Mesenchymal stem cell (in vitro differentiated cells and primary cell): ENCODE results near the gene FLRT1.

Experiments
- DNase-seq: peaks from one replicate; pipeline ENCODE4 v3.0.0-alpha.2; 2013
- H2AFZ ChIP-seq: one replicate; pipeline ENCODE4 v1.6.1; 2013; ENCODE audit warnings: low read depth, mild to moderate bottlenecking, control low read depth, inconsistent platforms, low read length, moderate library complexity
- H2AK5ac ChIP-seq: 2 replicates; pipeline ENCODE4 v1.6.1; 2013; ENCODE audit warnings: low read length, moderate library complexity, mild to moderate bottlenecking, inconsistent platforms; ENCODE audit not compliant: severe bottlenecking
- H2BK120ac ChIP-seq: one replicate; pipeline ENCODE4 v1.6.1; 2013; ENCODE audit warnings: low read depth, mild to moderate bottlenecking, inconsistent platforms, low read length, moderate library complexity
- H2BK12ac ChIP-seq, 2 experiments: one replicate each; pipeline ENCODE4 v1.6.1; 2013; ENCODE audit warnings: inconsistent platforms in 2 of 2, low read length in 2 of 2, mild to moderate bottlenecking in 2 of 2, moderate library complexity in 2 of 2, control low read depth in 1 of 2
- H2BK15ac ChIP-seq: one replicate; pipeline ENCODE4 v1.6.1; 2013; ENCODE audit warnings: mild to moderate bottlenecking, low read depth, inconsistent platforms; ENCODE audit not compliant: poor library complexity, severe bottlenecking
- H2BK5ac ChIP-seq: 2 replicates; pipeline ENCODE4 v1.6.1; 2013; ENCODE audit warnings: low read depth, mild to moderate bottlenecking, low read length, control low read depth, inconsistent platforms; ENCODE audit not compliant: poor library complexity, severe bottlenecking
- H3K14ac ChIP-seq, 2 experiments: one replicate each; pipeline ENCODE4 v1.6.1; 2013; ENCODE audit warnings: inconsistent platforms in 2 of 2, low read length in 2 of 2, control low read depth in 1 of 2, mild to moderate bottlenecking in 1 of 2, moderate library complexity in 1 of 2
- H3K18ac ChIP-seq, 2 experiments: one replicate each; pipeline ENCODE4 v1.6.1; 2013; ENCODE audit warnings: inconsistent platforms in 2 of 2, low read length in 2 of 2, control low read depth in 1 of 2, low read depth in 1 of 2, mild to moderate bottlenecking in 1 of 2
- H3K23ac ChIP-seq, 2 experiments: one replicate each; pipeline ENCODE4 v1.6.1; 2013; ENCODE audit warnings: inconsistent platforms in 2 of 2, low read length in 2 of 2, mild to moderate bottlenecking in 2 of 2, moderate library complexity in 2 of 2, control low read depth in 1 of 2
- H3K27ac ChIP-seq: 2 replicates; pipeline ENCODE4 v1.5.1; 2013; ENCODE audit warnings: mild to moderate bottlenecking, moderate library complexity, low read length, control low read depth, inconsistent platforms; ENCODE audit not compliant: poor library complexity, severe bottlenecking
- H3K27me3 ChIP-seq, 2 experiments: 2 replicates each; pipeline versions ENCODE4 v1.6.1 to v1.7.0; 2013; ENCODE audit warnings: low read length in 2 of 2, mild to moderate bottlenecking in 2 of 2, moderate library complexity in 2 of 2, control low read depth in 1 of 2, inconsistent platforms in 1 of 2; ENCODE audit not compliant: control insufficient read depth in 1 of 2, insufficient read depth in 1 of 2
- H3K36me3 ChIP-seq, 2 experiments: 2 replicates each; pipeline versions ENCODE4 v1.6.1 to v1.7.0; 2013; ENCODE audit warnings: low read length in 2 of 2, control low read depth in 1 of 2, inconsistent platforms in 1 of 2, low read depth in 1 of 2, mild to moderate bottlenecking in 1 of 2; ENCODE audit not compliant: insufficient read depth in 2 of 2, control insufficient read depth in 1 of 2
- H3K4ac ChIP-seq, 2 experiments: one replicate each; pipeline ENCODE4 v1.6.1; 2013; ENCODE audit warnings: inconsistent platforms in 2 of 2, low read length in 2 of 2, mild to moderate bottlenecking in 2 of 2, moderate library complexity in 2 of 2, control low read depth in 1 of 2, low read depth in 1 of 2
- H3K4me1 ChIP-seq: 2 replicates; pipeline ENCODE4 v1.6.1; 2013; ENCODE audit warnings: low read depth, low read length, control low read depth; ENCODE audit not compliant: control insufficient read depth, insufficient read depth
- H3K4me2 ChIP-seq: 2 replicates; pipeline ENCODE4 v1.6.1; 2013; ENCODE audit warnings: low read length, mild to moderate bottlenecking, inconsistent platforms; ENCODE audit not compliant: poor library complexity, severe bottlenecking
- H3K4me3 ChIP-seq, 2 experiments: 2 replicates each; pipeline versions ENCODE4 v1.5.1 to v1.7.0; 2013; ENCODE audit warnings: low read length in 2 of 2, mild to moderate bottlenecking in 2 of 2, control low read depth in 1 of 2, low read depth in 1 of 2; ENCODE audit not compliant: insufficient read depth in 1 of 2
- H3K79me1 ChIP-seq: replicated peaks from 2 replicates; pipeline ENCODE4 v1.6.1; 2013; ENCODE audit warnings: mild to moderate bottlenecking, control low read depth, low read length, inconsistent platforms; ENCODE audit not compliant: poor library complexity, severe bottlenecking
- H3K9ac ChIP-seq: 2 replicates; pipeline ENCODE4 v1.7.0; 2013; ENCODE audit warnings: mild to moderate bottlenecking, low read length, moderate library complexity
- H3K9me3 ChIP-seq: 2 replicates; pipeline ENCODE4 v1.7.0; 2013; ENCODE audit warnings: mild to moderate bottlenecking, low read length; ENCODE audit not compliant: control insufficient read depth
- H4K8ac ChIP-seq: one replicate; pipeline ENCODE4 v1.6.1; 2013; ENCODE audit warnings: inconsistent platforms, mild to moderate bottlenecking, low read length, moderate library complexity
- H4K91ac ChIP-seq: one replicate; pipeline ENCODE4 v1.6.1; 2013; ENCODE audit warnings: mild to moderate bottlenecking, low read length, inconsistent platforms
- WGBS: methylation state at CpG from one replicate; pipeline ENCODE4 v1.1.7; 2013; ENCODE audit warnings: mixed read lengths; 5-methylcytosine and 5-hydroxymethylcytosine counted together

Gene FLRT1

GRCh38 chr11:64065141-64065465 is 29.4 kb downstream of the FLRT1 start:
- no peak overlapping the region for H2BK12ac ChIP-seq
- H3K14ac ChIP-seq: no peak overlapping the region
- no peak overlapping the region for H2BK15ac ChIP-seq
- no peak overlapping the region for H3K4ac ChIP-seq
- no peaks in the 10 kb centered on the region for H3K36me3 ChIP-seq
- no peaks in the 10 kb centered on the region for H3K79me1 ChIP-seq
- no peak overlapping the region for H2BK5ac ChIP-seq
- no peak overlapping the region for H4K91ac ChIP-seq
- H3K4me1 ChIP-seq: peaks cover 6% of the 10 kb centered on the region
- no peak overlapping the region for H3K23ac ChIP-seq
- no peak overlapping the region for H3K27ac ChIP-seq
- no peak overlapping the region for H3K4me3 ChIP-seq
- H3K9me3 ChIP-seq: no peaks in the 10 kb centered on the region
- no peak overlapping the region for H3K18ac ChIP-seq
- H2AK5ac ChIP-seq: no peak overlapping the region
- no peak overlapping the region for H3K4me2 ChIP-seq
- no peak overlapping the region for H2AFZ ChIP-seq
- peaks cover 19 to 76% of the 10 kb centered on the region in 2 experiments for H3K27me3 ChIP-seq
- no peak overlapping the region for H2BK120ac ChIP-seq
- no peak for DNase-seq
- WGBS: 95% methylated on average over 11 of the region's 11 CpGs
- no peak overlapping the region for H3K9ac ChIP-seq
- H4K8ac ChIP-seq: no peak overlapping the region

GRCh38 chr11:64065712-64066111 is 30.0 kb downstream of the FLRT1 start:
- Histone ChIP-seq H3K18ac (no peak overlapping the region), H3K4ac (no peak overlapping the region), H3K9me3 (no peaks in the 10 kb centered on the region), H2BK15ac (no peak overlapping the region), H2AK5ac (no peak overlapping the region), H2BK5ac (no peak overlapping the region), H3K4me3 (no peak overlapping the region), H3K4me1 (peaks cover 4% of the 10 kb centered on the region), H4K8ac (no peak overlapping the region), H3K27me3 (peaks cover 15 to 74% of the 10 kb centered on the region in 2 experiments), H3K27ac (no peak overlapping the region), H2AFZ (no peak overlapping the region), H3K36me3 (no peaks in the 10 kb centered on the region), H2BK120ac (no peak overlapping the region), H3K4me2 (no peak overlapping the region), H3K14ac (no peak overlapping the region), H3K9ac (no peak overlapping the region), H2BK12ac (no peak overlapping the region), H3K79me1 (no peaks in the 10 kb centered on the region), H3K23ac (no peak overlapping the region), H4K91ac (no peak overlapping the region)
- WGBS: 100% methylated on average over 6 of the region's 10 CpGs
- DNase-seq: no peak

GRCh38 chr11:64067230-64067993 is 31.7 kb downstream of the FLRT1 start:
- H3K36me3 ChIP-seq: no peaks in the 10 kb centered on the region
- H2AK5ac ChIP-seq: no peak overlapping the region
- H3K4me2 ChIP-seq: no peak overlapping the region
- H3K9me3 ChIP-seq: no peaks in the 10 kb centered on the region
- no peak overlapping the region for H2AFZ ChIP-seq
- H2BK120ac ChIP-seq: no peak overlapping the region
- no peak overlapping the region for H3K4ac ChIP-seq
- no peak overlapping the region for H4K91ac ChIP-seq
- no peak overlapping the region for H4K8ac ChIP-seq
- H3K23ac ChIP-seq: no peak overlapping the region
- H3K79me1 ChIP-seq: no peaks in the 10 kb centered on the region
- H2BK5ac ChIP-seq: no peak overlapping the region
- no peak overlapping the region for H3K4me3 ChIP-seq
- no peak for DNase-seq
- H3K18ac ChIP-seq: no peak overlapping the region
- no peak overlapping the region for H2BK12ac ChIP-seq
- peaks cover 15 to 65% of the 10 kb centered on the region in 2 experiments for H3K27me3 ChIP-seq
- no peak overlapping the region for H3K14ac ChIP-seq
- no peak overlapping the region for H3K27ac ChIP-seq
- WGBS: 72% methylated on average over 24 of the region's 26 CpGs
- H3K9ac ChIP-seq: no peak overlapping the region
- H2BK15ac ChIP-seq: no peak overlapping the region
- no peaks in the 10 kb centered on the region for H3K4me1 ChIP-seq

GRCh38 chr11:64068705-64069400 is 33.1 kb downstream of the FLRT1 start:
- no peak overlapping the region for H3K4me2 ChIP-seq

More at GRCh38 chr11:64068705-64069400, 33.1 kb downstream of the FLRT1 start:
- WGBS: 94% methylated on average over 19 of the region's 20 CpGs
- Histone ChIP-seq H3K9me3 (no peaks in the 10 kb centered on the region), H2BK120ac (no peak overlapping the region), H4K91ac (no peak overlapping the region), H2AFZ (no peak overlapping the region), H3K79me1 (no peaks in the 10 kb centered on the region), H3K4ac (no peak overlapping the region), H2BK12ac (no peak overlapping the region), H3K4me1 (no peaks in the 10 kb centered on the region), H3K23ac (no peak overlapping the region), H2BK15ac (no peak overlapping the region), H2BK5ac (no peak overlapping the region), H3K27me3 (peaks cover 15 to 62% of the 10 kb centered on the region in 2 experiments), H3K9ac (no peak overlapping the region), H4K8ac (no peak overlapping the region), H3K4me3 (no peak overlapping the region), H3K27ac (no peak overlapping the region), H3K14ac (no peak overlapping the region), H3K18ac (no peak overlapping the region), H2AK5ac (no peak overlapping the region), H3K36me3 (no peaks in the 10 kb centered on the region)
- DNase-seq: no peak
